Nucleus accumbens (tissue), 56 donors: Measurements from ENCODE around the gene SH3PXD2A.

Experiments used
- DNase-seq, 56 donors: peaks; one replicate each; lab custom pipeline; 2025; lab: John Stamatoyannopoulos, UW

SH3PXD2A gene

DNA sequence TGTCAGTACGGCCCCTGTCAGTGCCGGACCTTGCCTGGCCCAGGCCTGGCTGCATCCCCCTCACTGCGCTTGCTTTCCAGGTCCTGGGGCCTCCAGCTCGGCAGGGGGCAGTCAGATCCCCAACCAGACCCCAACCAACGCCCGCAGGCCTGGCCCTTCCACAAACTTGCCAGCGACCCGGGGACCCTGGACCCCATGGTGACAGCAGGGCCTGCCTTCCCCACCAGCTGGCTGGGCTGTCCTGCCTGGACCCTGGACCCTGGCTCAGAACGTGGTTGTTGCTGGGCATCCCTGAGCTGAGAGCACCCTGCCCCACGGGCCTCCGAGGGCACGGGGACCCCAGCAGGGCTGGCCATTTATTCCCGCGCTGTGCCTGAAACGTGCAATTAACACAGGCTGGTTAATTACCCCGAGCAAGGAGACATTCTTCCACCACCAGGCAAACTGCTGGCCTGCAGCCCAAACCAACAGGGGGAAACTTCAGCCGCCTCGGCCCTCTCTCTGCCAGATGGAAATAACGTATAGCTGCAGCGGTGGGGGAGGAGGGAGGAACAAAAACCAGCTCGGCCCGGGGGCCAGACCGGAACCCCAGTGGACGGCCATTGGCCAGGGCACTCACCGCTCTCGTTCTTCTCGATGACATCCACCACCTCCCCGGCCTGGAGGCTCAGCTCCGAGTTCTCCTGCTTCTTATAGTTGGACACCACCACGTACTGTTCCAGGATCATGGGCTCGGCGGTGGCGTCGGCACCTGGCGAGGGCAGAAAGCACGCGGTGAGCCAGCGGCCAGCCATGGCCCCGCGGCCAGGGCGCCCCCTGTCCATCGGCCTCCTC, 194.8 kb downstream of the SH3PXD2A start:
- peak in 9 of 56 donors; percentile 14 to 64 (median 40) for DNase-seq

DNA sequence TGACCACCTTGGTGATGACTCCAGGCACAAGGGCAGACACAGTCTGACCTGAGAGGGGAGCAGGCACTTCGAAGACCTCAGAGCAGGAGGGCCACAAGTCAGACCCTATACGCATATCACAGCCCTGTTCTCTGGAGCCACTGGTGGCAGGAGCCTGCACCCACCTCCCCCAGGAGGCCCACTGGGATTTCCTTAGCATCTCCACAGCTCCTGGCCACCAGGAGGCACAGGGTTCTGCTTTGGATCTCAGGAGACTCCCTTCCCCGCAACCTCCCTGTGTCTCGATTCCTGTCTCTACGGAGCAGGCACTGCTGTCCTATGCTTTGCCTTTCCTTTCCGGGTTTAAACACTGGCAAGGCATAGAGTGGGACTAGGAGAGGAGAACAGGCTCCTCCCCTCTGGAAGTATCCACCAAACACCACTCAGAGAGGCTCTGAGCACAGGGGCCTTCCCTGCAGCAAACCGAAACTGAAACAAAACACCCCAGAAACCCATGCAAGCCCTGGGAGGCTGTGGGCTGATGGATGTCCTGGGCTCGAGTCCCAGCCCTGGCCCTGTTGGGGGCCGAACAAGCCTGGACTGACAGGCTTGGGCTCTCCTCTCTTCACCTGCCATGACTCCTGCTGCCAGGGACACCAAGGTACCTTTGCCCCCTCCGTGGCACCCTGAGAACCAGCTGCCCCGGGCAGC, 195.6 kb downstream of the SH3PXD2A start:
- DNase-seq: peak in 40 of 56 donors; percentile 4 to 66 (median 42)

DNA sequence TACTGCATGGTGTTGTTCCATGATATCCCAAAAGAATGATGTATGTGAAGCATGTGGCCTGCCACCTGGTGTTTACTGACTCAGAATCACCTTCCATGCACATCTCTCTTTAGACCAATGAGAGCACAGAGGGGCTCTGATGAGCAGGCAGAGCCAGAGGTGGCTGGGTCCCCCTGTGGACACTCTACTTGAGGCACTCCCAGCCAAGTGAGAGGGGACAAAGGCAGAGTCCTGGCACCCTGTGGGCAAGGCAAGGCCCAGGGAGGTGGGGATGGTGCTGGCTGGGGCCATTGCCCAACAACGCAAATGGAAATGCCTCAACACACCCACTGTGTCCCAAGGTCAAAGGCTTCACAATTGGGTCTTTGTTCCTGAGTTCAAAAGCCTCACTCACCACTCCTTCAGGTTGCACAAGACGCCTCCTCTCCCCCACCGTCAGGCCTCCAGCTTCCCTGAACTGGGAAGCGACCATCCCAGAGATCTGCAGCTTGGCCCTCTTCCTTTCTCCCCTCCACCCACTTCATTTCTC, 197.3 kb downstream of the SH3PXD2A start:
- DNase-seq: no peak

DNA sequence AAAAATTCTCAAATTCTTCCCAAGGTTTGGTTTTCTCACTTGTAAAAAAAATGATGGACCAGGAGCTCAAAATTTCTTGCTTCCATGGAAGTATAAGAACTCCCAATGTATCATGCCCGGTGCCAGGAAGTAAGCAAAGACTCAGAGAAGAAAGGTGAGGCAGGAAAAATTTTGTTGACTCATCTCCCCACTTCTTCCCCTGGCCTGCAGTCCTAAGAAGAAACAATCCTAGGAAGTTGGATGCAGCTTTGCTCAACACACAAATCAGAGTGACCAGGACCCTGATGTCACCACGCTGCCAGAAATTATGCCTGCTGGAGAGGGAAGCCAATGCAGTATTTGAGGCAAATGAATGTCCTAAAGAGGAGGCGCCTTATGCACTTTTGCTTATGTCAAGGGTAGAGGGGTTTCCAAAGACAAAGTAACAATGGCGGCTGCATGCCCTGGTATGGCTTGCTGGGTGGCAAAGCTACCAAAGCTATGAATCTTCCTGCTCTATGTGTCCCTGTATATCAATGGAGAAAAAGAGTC, 198.2 kb downstream of the SH3PXD2A start:
- no peak for DNase-seq

DNA sequence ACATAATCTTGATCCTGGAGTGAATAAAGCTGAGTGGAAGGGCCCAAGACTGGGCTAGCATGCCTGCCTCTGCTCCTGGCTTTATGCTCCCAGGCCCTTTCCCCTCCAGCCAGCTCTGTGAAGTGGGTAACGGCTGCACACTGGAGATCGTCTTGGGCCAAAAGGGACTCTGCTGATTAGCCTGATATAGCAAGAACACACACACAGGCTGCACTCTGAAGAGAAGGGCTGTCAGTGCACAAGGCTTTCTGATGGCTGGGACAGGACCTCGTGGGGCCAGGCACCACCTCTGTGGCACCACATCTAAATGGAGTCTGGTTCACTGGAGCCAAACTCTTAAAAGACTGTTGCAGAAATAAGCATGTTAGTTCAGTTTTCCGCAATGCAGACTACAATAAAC, 200.5 kb downstream of the SH3PXD2A start:
- DNase-seq: no peak

DNA sequence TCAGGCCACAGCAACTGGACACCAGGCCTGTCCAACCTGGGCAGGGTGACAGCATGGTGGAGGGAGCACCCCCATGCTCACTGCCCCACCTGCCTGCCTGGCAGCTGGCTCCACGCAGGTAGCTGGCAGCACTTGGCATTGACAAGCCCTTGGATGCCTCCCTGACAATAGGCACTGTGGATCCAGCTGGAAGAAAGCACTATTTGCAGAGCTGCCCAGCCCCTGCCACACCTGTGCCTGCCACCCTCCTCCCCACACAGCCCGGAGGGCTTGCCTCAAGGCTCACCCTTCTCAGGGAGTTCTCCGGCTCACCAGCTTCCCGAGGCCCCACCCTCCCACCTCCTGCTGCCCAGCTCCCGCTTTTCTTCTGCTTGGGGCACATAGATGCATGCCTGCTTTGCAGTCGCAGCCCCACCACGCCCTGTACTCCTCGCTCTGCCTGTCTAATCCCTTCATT, 201.8 kb downstream of the SH3PXD2A start:
- DNase-seq: peak in 3 of 56 donors; percentile 9 to 34 (median 28)

DNA sequence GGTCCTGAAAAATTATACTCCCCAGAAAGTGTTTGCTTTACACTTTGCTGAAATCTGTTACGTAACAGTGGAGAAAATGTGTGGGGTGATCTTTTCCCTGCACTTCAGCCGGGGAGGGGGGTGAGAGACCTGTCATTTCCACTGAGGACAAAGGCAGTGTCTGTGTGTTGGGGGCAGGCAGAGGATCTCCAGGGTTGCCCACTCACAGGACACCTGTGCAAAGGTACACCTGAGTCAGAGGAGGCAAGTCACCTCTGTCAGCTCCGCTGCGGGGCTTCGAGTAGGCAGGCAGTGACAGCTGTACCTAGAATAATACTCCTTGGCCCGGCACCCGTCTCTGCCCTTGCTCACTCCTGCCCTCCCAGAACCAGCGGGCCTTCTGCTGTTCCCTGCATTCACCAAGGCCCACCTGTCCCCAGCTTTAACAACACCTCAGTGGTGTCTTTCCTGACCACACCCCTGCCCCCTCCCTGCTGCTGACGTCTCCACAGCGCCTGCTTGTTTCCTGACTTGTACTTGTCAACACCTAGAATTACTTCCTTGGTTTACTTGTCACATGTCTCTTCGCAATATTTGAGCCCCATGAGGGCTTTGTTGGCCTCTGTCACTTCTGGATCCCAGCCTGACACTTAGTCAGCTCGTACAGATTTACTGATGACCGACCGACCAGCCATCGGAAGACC, 202.6 kb downstream of the SH3PXD2A start:
- DNase-seq: peak in 1 of 56 donors; percentile 6

DNA sequence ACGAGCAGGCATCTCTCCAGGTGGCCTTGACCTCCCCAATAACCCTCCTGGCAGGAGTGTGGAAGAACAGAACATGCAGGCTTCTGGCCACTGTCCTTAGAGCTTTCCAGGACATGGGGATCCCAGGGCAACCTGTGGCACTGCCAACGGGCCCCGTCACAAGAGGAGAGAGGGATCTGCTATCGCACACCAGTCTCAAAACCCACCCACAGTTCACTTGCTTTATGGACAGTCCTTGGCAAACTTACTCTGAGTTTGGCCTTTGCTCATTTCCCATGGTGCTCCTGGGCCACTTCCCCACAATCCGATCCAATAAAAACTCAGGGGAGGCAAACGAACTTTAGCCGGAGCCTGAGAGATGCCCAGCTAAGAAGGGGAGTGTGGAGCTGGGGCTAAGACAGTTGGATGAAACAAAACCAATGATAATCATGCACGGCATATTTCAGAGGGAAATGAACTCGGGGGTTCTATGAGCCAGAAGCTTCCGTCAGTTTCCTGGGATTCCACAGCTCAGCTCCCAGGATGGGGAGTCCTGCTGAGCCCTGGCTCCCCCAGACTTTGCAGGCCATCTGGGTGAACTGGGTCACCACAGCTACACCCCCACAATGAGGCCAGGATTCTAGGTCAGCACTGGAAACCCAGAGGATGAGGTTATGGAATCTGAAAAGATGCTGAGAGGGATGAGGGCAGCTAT, 203.4 kb downstream of the SH3PXD2A start:
- peak in 22 of 56 donors; percentile 5 to 68 (median 31) for DNase-seq

DNA sequence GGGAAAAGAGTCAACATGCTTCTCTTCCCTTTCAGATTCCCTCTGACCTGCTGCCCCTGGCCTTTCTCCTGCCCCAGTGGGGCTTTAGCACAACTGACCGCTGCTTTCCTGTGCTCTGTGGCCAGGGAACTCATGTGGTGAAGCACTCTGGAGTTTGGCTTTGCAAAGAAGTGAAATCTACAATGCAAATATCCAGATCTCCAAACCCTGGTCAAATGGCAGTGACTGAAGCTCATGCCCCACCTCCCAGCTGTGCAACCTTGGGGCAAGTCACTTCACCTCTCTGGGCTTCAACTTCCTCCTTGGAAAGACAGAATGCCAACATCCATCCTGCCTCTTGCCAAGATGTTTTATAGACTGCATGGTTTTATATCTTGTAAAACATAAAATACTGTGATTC, 204.0 kb downstream of the SH3PXD2A start:
- no peak for DNase-seq

DNA sequence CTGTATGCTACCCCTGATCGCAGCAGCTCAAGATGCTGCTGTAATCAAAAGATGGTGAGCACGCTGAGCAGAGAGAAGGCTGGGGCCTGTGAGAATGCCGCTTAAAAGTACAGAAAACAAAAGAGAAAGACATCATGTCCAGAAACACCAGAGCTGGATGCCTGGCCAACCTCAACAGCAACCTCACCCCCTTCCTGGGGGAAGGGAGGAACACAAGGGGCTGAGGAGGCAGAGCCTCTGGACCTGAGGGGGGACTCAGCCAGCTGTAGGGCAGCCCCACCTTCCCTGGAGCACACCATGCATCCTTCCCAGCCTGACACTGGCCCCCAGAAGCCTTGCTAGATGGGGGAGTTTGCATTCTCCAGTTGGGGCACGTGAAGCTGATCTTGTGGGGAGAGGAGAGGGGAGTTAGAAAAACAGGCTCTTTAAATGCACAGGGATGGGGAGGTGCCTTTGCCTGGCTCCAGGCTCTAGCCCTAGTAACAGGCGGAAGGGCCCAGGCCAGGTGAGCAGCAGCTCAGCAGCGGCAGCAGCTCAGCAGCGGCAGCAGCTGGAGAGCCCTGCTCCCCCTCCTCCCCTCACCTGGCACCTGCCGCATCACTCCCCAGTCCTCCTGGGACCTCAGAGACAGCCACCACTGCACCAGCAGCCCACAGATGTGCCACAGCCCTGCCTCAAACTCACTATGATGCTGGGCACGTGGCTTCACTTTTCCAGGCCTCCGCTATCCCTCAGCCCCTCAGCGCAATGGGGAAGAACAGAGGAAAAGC, 205.5 kb downstream of the SH3PXD2A start:
- DNase-seq: no peak

DNA sequence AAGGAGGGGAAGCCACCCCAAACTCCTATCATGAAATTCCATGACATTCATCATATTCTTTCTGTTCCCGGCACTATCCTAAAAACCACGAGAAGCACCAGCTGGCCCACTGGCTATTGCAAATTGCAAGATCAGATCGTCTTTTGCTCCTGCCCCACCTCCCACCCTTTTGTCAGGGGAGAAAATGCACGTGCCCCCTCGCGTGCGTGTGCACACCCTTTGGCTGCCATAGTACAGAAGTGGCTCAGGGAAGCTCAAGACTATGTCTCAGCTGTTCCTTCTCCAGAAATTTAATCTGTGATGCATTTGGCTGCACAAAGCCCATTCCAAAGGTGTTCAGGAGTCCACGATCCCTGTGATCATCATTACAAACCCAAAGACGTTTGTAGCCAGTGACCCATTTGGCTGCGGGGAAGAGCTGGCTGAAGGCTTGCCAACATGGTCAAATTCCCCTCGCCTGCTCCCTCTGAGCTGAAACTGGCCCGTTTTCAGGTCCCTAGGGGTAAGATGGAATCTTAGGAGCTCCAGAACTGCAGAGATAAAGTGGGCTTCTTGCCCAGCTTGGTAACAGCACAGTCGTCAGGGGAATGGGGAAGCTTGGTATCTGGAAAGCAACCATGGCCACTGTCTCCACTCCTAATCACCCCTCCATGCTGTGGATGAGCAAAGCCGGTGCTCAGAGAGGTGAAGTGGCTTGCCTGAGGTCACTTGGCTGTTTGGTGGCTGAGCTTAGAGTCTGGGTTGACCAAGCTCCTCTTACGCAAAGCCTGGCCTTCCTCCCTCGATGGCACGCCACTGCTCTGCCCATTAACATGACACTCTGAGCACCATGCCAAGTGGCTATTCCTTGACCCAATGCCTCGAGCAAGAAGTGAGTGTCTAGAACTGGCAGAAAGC, 206.5 kb downstream of the SH3PXD2A start:
- peak in 1 of 56 donors; percentile 12 for DNase-seq

DNA sequence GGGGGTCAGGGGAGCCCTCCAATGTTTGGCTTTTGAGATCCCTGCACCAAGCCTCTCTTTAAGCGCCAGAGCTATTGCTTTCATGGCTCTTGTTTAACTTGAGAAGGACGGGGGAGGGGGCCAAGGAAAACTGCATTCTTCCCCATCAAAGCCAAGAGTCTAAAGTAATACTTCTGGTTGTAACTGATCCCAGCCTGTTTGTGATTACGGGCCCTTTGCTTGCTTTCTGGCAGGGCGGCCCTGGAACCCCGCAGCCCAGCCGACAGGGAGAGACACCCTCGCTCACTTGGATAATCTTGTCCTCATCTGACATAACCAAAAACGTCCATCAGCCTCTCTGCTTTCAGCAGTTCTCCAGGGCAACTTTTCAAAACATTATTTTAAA, 207.1 kb downstream of the SH3PXD2A start:
- no peak for DNase-seq

DNA sequence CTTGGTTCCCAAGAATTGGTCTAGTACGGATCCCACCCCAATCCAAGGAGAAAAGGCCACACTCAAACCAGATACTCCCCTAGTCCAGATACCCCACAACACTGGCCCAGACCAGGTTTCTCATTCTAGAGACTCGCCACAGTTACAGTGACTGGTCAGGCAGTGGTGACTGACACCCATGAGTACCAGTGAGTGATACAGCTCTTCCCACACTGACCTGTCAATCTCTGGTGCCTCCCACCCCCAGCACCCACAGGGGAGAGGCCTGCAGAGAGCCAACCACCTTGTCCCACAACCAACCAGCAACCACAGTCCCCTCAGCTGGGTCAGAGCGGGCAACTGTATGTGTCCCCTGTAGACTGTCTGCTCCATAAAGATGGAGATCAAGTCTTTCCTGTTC, 209.1 kb downstream of the SH3PXD2A start:
- DNase-seq: no peak

DNA sequence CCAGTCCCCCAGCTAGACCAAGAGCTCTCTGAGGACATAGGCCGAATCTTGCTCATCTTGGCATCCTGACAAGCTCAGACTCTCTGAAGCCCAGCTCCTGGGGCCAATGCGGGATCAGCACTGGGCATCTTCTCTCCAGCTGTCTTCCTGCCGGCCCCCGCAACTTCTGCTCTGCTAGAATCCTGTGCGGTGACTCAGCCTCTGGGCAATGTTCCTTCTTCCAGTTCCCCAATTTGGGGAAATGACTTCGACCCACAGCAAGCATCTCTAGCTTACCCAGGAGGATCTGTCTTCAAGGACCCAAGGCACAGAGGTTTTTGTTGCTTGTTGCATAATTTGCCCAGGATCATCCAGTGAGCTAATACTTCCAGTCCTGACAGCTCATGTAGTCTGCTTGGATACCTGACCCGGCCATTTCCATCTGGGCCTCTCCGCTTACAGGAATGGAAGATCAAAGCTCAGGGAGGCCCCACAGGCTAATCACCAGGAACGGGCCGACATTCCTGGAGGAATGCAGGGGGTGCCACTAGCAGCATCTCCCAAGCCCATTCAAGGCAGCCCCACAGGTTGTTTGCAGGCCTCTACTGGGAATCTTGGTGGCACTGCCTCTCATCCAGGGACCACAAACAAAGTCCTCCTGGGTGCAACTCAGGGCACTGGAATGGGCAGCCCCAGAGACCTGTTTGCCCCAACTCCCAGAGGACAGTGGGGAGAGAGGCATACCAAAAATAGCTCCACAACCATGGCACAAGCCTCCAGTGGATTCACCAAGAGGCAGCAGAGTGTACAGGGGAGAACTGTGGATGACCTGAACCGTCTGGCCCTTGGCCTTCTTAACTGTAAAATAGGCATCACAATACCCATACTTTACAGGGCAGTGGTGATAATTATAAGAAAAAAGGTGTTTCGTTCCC, 210.0 kb downstream of the SH3PXD2A start:
- DNase-seq: peak in 7 of 56 donors; percentile 11 to 42 (median 22)

DNA sequence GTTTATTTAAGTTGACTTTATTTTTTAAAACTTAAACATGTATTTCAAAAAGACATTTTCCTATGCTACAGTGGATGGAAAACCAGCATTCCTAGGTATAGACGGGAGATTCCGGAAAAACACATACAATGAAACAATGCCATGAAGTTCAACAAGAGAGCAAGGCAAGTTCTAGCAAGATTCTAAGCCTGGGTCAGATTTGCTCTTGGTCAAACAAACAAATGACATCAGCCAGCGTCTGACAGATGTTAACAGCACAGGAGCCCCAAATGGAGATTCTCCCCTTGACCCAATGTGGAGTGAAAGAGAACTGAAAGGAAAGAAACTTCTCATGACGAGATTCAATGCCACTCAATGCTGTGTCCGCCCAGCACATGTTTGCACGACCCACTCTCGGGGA, 212.0 kb downstream of the SH3PXD2A start:
- DNase-seq: no peak

DNA sequence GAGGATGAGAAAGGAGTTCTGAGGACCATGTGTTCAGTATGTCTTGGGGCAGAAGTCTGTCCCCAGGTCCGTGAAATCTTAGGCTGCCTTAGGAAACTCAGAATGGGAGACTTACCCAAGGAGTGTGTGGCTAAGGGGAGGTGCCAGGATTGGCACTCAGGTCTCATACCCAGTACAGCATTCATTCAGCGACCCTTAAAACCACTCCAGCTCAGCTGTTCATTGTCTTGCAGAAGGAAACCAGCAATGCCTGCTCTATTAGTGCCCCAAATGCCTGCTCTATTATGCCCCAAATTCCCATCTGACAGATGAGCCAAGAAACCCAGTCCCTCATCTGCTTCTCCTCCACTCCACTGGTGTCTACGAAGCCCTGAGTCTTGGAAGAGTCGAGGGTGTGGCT, 214.1 kb downstream of the SH3PXD2A start:
- no peak for DNase-seq
